DOHH2 (cell line): ENCODE measurements around the gene DDX49.

Source experiments
- CTCF ChIP-seq: fragments of 200-600 bp; sonication (generic); IDR thresholded peaks from one replicate; pipeline ENCODE4 v1.5.1; 2014; ENCODE audit warnings: antibody characterized with exemption, mild to moderate bottlenecking, low read depth, low read length; ENCODE audit not compliant: poor library complexity, severe bottlenecking
- EZH2phosphoT487 ChIP-seq: fragments of 200-600 bp; sonication (generic); IDR thresholded peaks from 2 replicates; pipeline ENCODE4 v1.6.1; 2017; ENCODE audit warnings: borderline replicate concordance, mild to moderate bottlenecking, antibody characterized with exemption, low read length, moderate library complexity, mixed read lengths

- no peak for TF ChIP-seq CTCF
- no peak for TF ChIP-seq EZH2phosphoT487
These were observed 38.0 kb upstream of the DDX49 start for GRCh38 chr19:18881491-18881890.
